Loucy (cell line): ENCODE results near the gene ADAMTSL2.

Experiments
- H2AFZ ChIP-seq: fragments of 200-600 bp; sonication (generic); 2 replicates; pipeline ENCODE4 v1.6.0; 2016; ENCODE audit warnings: antibody characterized with exemption, mild to moderate bottlenecking, low read length, moderate library complexity
- H3F3A ChIP-seq: fragments of 200-600 bp; 2 replicates; pipeline ENCODE4 v1.6.0; 2016; ENCODE audit warnings: antibody characterized with exemption, low read depth, mild to moderate bottlenecking
- H3K27me3 ChIP-seq: fragments of 200-600 bp; sonication (generic); 2 replicates; pipeline ENCODE4 v1.6.1; 2014; ENCODE audit warnings: low read length, mild to moderate bottlenecking; ENCODE audit not compliant: insufficient read depth, poor library complexity, severe bottlenecking
- H3K36me3 ChIP-seq: fragments of 200-600 bp; sonication (generic); 2 replicates; pipeline ENCODE4 v1.6.1; 2016; ENCODE audit warnings: low read length; ENCODE audit not compliant: insufficient read depth
- H3K4me1 ChIP-seq: fragments of 200-600 bp; sonication (generic); 2 replicates; pipeline ENCODE4 v1.5.1; 2014; ENCODE audit warnings: low read length, mild to moderate bottlenecking; ENCODE audit not compliant: insufficient read depth, poor library complexity, severe bottlenecking
- H3K4me2 ChIP-seq: fragments of 200-600 bp; sonication (generic); 2 replicates; pipeline ENCODE4 v1.6.0; 2014; ENCODE audit warnings: antibody characterized with exemption, low read length, low read depth, mild to moderate bottlenecking; ENCODE audit not compliant: poor library complexity, severe bottlenecking
- H3K4me3 ChIP-seq: fragments of 200-600 bp; sonication (generic); 2 replicates; pipeline ENCODE4 v1.5.1; 2014; ENCODE audit warnings: low read length, mild to moderate bottlenecking, mixed read lengths; ENCODE audit not compliant: poor library complexity, severe bottlenecking
- H3K79me2 ChIP-seq: fragments of 200-600 bp; sonication (generic); 2 replicates; pipeline ENCODE4 v1.6.1; 2014; ENCODE audit warnings: low read length; ENCODE audit not compliant: insufficient read depth
- H3K9ac ChIP-seq: fragments of 200-600 bp; sonication (generic); 2 replicates; pipeline ENCODE4 v1.6.0; 2014; ENCODE audit warnings: mild to moderate bottlenecking, low read depth, low read length, moderate library complexity; ENCODE audit not compliant: poor library complexity, severe bottlenecking
- H3K9me2 ChIP-seq: fragments of 200-600 bp; sonication (generic); replicated peaks from 2 replicates; pipeline ENCODE4 v1.6.1; 2016; ENCODE audit warnings: low read depth, low read length, mixed read lengths
- H3K9me3 ChIP-seq: fragments of 200-600 bp; sonication (generic); 2 replicates; pipeline ENCODE4 v1.6.1; 2014; ENCODE audit warnings: mild to moderate bottlenecking, antibody characterized with exemption, low read length, low read depth; ENCODE audit not compliant: insufficient read depth
- H4K20me1 ChIP-seq: fragments of 200-600 bp; sonication (generic); 2 replicates; pipeline ENCODE4 v1.6.0; 2014; ENCODE audit warnings: antibody characterized with exemption, low read length, mild to moderate bottlenecking; ENCODE audit not compliant: insufficient read depth, poor library complexity, severe bottlenecking
- EZH2phosphoT487 ChIP-seq: fragments of 200-600 bp; IDR thresholded peaks from 2 replicates; pipeline ENCODE4 v1.6.1; 2018; ENCODE audit warnings: antibody characterized with exemption, mild to moderate bottlenecking, moderate library complexity, borderline replicate concordance
- TF ChIP-seq, protein P1 (sequence below): fragments of 200-600 bp; sonication (generic); conservative IDR thresholded peaks from 2 replicates; pipeline ENCODE4 v1.5.1; 2014; ENCODE audit warnings: mild to moderate bottlenecking, antibody characterized with exemption, low read length

The ADAMTSL2 gene

DNA sequence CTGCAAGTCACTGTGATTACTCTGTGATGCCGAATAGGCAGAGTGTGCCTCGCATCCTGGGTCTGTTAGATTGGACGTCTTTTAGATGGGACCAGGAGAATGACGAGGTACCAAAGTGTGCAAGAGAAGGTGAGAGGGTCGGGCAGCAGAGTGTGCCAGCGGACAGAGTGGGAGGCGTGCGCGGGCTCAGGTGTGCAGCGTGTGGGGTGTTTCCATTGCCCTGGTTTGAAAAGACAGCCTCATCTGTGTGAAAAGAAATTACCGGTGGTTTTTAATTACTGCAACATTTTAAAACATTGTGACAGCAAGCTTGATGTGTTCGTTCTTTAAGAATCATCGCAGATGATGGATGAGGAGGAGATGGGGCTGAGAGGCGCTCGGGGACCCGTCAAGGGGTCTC lies 78.9 kb downstream of the ADAMTSL2 start:
- no peaks in the 10 kb centered on the region for H3K9me3 ChIP-seq
- H3F3A ChIP-seq = no peaks in the 10 kb centered on the region
- no peaks in the 10 kb centered on the region for H4K20me1 ChIP-seq
- no peaks in the 10 kb centered on the region for H3K79me2 ChIP-seq
- H3K36me3 ChIP-seq = no peaks in the 10 kb centered on the region
- H2AFZ ChIP-seq = no peak overlapping the region
- no peak overlapping the region for H3K4me2 ChIP-seq
- no peaks in the 10 kb centered on the region for H3K9me2 ChIP-seq
- H3K27me3 ChIP-seq = no peaks in the 10 kb centered on the region
- H3K9ac ChIP-seq = no peak overlapping the region
- H3K4me3 ChIP-seq = no peak overlapping the region
- H3K4me1 ChIP-seq = no peaks in the 10 kb centered on the region
- no peak for TF ChIP-seq EZH2phosphoT487
- TF ChIP-seq, protein P1, sequence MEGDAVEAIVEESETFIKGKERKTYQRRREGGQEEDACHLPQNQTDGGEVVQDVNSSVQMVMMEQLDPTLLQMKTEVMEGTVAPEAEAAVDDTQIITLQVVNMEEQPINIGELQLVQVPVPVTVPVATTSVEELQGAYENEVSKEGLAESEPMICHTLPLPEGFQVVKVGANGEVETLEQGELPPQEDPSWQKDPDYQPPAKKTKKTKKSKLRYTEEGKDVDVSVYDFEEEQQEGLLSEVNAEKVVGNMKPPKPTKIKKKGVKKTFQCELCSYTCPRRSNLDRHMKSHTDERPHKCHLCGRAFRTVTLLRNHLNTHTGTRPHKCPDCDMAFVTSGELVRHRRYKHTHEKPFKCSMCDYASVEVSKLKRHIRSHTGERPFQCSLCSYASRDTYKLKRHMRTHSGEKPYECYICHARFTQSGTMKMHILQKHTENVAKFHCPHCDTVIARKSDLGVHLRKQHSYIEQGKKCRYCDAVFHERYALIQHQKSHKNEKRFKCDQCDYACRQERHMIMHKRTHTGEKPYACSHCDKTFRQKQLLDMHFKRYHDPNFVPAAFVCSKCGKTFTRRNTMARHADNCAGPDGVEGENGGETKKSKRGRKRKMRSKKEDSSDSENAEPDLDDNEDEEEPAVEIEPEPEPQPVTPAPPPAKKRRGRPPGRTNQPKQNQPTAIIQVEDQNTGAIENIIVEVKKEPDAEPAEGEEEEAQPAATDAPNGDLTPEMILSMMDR = no peak

DNA sequence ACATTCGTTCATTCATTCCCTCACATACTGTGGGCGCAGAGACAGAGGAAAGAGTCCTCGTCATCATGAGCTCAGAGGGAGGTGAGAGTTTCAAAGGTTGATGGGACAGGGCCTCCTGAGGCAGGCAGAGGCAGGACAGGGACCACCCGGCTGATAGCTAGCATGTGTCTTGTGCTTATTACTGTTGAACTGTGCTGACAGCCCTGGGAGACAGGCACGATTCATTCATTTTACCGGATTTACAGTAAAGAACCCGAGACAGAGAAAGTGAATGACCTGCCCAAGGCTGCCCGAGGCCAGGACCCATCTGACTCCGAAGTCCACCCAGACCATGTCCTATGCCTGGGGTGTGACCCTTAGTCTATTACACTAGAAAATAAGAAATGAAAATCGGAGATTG lies 79.6 kb downstream of the ADAMTSL2 start:
- Histone ChIP-seq H3K36me3 (no peaks in the 10 kb centered on the region), H3K9me2 (no peaks in the 10 kb centered on the region), H3K9ac (no peak overlapping the region), H3F3A (no peaks in the 10 kb centered on the region), H2AFZ (no peak overlapping the region), H4K20me1 (no peaks in the 10 kb centered on the region), H3K4me2 (no peak overlapping the region), H3K4me3 (no peak overlapping the region), H3K79me2 (no peaks in the 10 kb centered on the region), H3K9me3 (no peaks in the 10 kb centered on the region), H3K27me3 (no peaks in the 10 kb centered on the region), H3K4me1 (peaks cover 3% of the 10 kb centered on the region)
- no peak for TF ChIP-seq EZH2phosphoT487
- TF ChIP-seq, protein P1 = no peak

DNA sequence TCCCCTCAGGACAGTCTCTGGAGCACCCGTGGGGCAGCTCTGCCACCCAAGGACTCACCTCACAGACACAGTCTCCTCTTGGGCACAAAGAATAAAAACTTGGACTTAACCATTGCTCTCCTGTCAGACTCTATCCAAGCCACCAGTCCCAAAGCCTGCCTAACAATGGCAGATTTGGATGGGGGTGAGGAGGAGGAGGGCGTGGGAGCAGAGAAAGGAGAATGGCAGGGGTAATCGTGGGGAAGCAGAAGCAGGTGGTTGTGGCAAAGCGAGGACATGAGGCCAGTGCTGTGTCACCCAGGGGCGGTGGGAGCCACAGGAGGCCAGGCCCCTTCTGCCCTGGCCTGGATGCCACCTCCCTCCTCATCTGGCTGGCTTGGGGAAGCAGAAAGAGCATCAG lies 80.2 kb downstream of the ADAMTSL2 start:
- H3K9ac ChIP-seq = no peak overlapping the region
- H4K20me1 ChIP-seq = no peaks in the 10 kb centered on the region
- no peak overlapping the region for H2AFZ ChIP-seq
- TF ChIP-seq EZH2phosphoT487 = no peak
- TF ChIP-seq, protein P1 = no peak
- H3K4me2 ChIP-seq = no peak overlapping the region
- no peak overlapping the region for H3K4me3 ChIP-seq
- no peaks in the 10 kb centered on the region for H3K36me3 ChIP-seq
- H3K27me3 ChIP-seq = no peaks in the 10 kb centered on the region
- no peaks in the 10 kb centered on the region for H3K9me2 ChIP-seq
- H3K4me1 ChIP-seq = peaks cover 9% of the 10 kb centered on the region
- H3F3A ChIP-seq = no peaks in the 10 kb centered on the region
- H3K79me2 ChIP-seq = no peaks in the 10 kb centered on the region
- no peaks in the 10 kb centered on the region for H3K9me3 ChIP-seq
